Mucosa of descending colon (tissue), 3 donors: ENCODE measurements around the gene CLDN9. TPM values are rescaled to one million over a fixed set of nuclear protein-coding genes. Genes with fewer than 3 reads are reported as not detected.

Experiments
- ATAC-seq: fragments of 200-7000 bp; cut with Tn5 transposase; one replicate; pipeline ENCODE4 v1.9.1; 2020; ENCODE audit warnings: mild to moderate bottlenecking, moderate library complexity
- DNase-seq, 3 donors: peaks; one replicate each; pipeline ENCODE4 v3.0.0-alpha.2; 2020
- H3K36me3 ChIP-seq: fragments of 200-600 bp; one replicate; pipeline ENCODE4 v1.8.0; 2021; ENCODE audit warnings: low read depth, mild to moderate bottlenecking
- H3K4me1 ChIP-seq: fragments of 200-600 bp; one replicate; pipeline ENCODE4 v1.8.0; 2021; ENCODE audit warnings: low read depth, mild to moderate bottlenecking
- H3K4me3 ChIP-seq: fragments of 200-600 bp; one replicate; pipeline ENCODE4 v1.8.0; 2021; ENCODE audit warnings: mild to moderate bottlenecking
- H3K9me3 ChIP-seq: fragments of 200-600 bp; one replicate; pipeline ENCODE4 v1.8.0; 2021; ENCODE audit warnings: mild to moderate bottlenecking
- CTCF ChIP-seq: fragments of 200-600 bp; IDR thresholded peaks from one replicate; pipeline ENCODE4 v1.8.0; 2022; ENCODE audit warnings: antibody characterized with exemption, mild to moderate bottlenecking
- intact Hi-C, 2 donors: fragments of 100-400 bp; cut with DNase I in 1 of 2; cut with micrococcal nuclease in 1 of 2; formaldehyde crosslinking; loops; one replicate each; pipeline versions ENCODE4 v1.11.0 to v1.11.1; 2022; cut with DNase I, micrococcal nuclease
- total RNA-seq, 3 donors: library from RNA; stranded (reverse); fragmentation: NEBNext Ultra II Directional in 2 of 3; extraction: Animal tissue kit (Norgen Biotek cat#: 25700) in 2 of 3; gene quantifications; one replicate each; pipeline versions ENCODE4 v1.2.1 to v1.2.4, GENCODE V29; 2021 to 2023
- donor health status: DM: no; HTN: no; CAD: no; lungs with moderate emphysema.
- donor health status: DM: no; HTN: no; CAD: no.
- donor health status: DM: no; HTN: yes; CAD: no.

CLDN9 gene
- total RNA-seq, 3 donors from 2014 or later, result 0.14 to 0.61 (median 0.47) TPM

- Histone ChIP-seq H3K4me3 (no peak overlapping the region), H3K36me3 (no peaks in the 10 kb centered on the region), H3K4me1 (no peaks in the 10 kb centered on the region), H3K9me3 (no peaks in the 10 kb centered on the region)
- ATAC-seq (peak; percentile 77), DNase-seq (peak in 1 of 3 donors; percentile 60)
- no peak for TF ChIP-seq CTCF
- intact Hi-C loops, result no loop called here
Observed at GRCh38 chr16:2990891-2991290, 21.8 kb upstream of the CLDN9 start.

- Histone ChIP-seq H3K9me3 (no peaks in the 10 kb centered on the region), H3K4me3 (no peak overlapping the region), H3K36me3 (no peaks in the 10 kb centered on the region), H3K4me1 (no peaks in the 10 kb centered on the region)
- no peak for TF ChIP-seq CTCF
- ATAC-seq (peak; percentile 61), DNase-seq (no peak)
- intact Hi-C loops, result no loop called here
Observed at GRCh38 chr16:2991566-2992261, 21.0 kb upstream of the CLDN9 start.

- Histone ChIP-seq H3K4me3 (no peak overlapping the region), H3K36me3 (no peaks in the 10 kb centered on the region), H3K4me1 (no peaks in the 10 kb centered on the region), H3K9me3 (no peaks in the 10 kb centered on the region)
- intact Hi-C loops, result no loop called here
- ATAC-seq, result no peak
- no peak for TF ChIP-seq CTCF
- no peak for DNase-seq
Observed at GRCh38 chr16:2992383-2993081, 20.2 kb upstream of the CLDN9 start.

GRCh38 chr16:2996298-2996697 is 16.4 kb upstream of the CLDN9 start:
- H3K36me3 ChIP-seq, result no peaks in the 10 kb centered on the region
- no peak for ATAC-seq
- intact Hi-C loops, result no loop called here

GRCh38 chr16:2999929-3000328 is 12.8 kb upstream of the CLDN9 start:
- intact Hi-C loops, result no loop called here

More at GRCh38 chr16:2996298-2996697, 16.4 kb upstream of the CLDN9 start:
- no peaks in the 10 kb centered on the region for H3K4me1 ChIP-seq
- no peaks in the 10 kb centered on the region for H3K9me3 ChIP-seq
- no peak overlapping the region for H3K4me3 ChIP-seq
- no peak for DNase-seq
- TF ChIP-seq CTCF, result no peak

More at GRCh38 chr16:2999929-3000328, 12.8 kb upstream of the CLDN9 start:
- Histone ChIP-seq H3K4me1 (peaks cover 6% of the 10 kb centered on the region), H3K36me3 (no peaks in the 10 kb centered on the region), H3K9me3 (no peaks in the 10 kb centered on the region), H3K4me3 (no peak overlapping the region)
- DNase-seq (no peak), ATAC-seq (no peak)
- no peak for TF ChIP-seq CTCF
